Measurements from ENCODE around the gene APH1B. TPM values are rescaled to one million over a fixed set of nuclear protein-coding genes. Genes with fewer than 3 reads are reported as not detected.
A peak's percentile ranks its signal among the peaks of the same experiment; 100 is the strongest.
"Not testable (repeated sequence)": the region's sequence is repeated elsewhere in the genome, so short reads cannot be mapped to it uniquely, and the experiment has no call there.

APH1B gene
- total RNA-seq, 1 experiment from 2014 or later: 5.2 TPM

DNA sequence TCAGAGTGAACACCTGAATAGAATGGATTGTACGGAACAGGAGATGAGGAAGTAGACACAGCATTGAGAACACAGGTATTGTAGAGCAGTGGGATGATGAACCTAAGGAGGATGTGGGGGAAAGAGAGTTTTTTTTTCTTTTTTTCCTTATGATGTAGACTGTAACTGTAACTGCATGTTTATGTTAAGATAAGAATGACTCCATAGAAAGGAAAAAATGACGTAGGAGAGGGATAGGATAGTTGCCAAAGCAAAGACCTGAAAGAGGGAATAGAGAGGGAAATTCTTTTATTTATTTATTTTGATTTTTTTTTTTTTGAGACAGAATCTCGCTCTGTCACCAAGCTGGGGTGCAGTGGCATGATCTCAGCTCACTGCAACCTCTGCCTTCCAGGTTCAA is 33.2 kb downstream of the APH1B start:
- DNase-seq: no peak
- Histone ChIP-seq H3K36me3 (no peaks in the 10 kb centered on the region), H3K4me3 (no peak overlapping the region), H3K9me3 (no peaks in the 10 kb centered on the region), H3K27me3 (peaks cover 3% of the 10 kb centered on the region; the same call in 1 of the 2 replicates)

GRCh38 chr15:63312286-63312685 is 34.9 kb downstream of the APH1B start:
- Histone ChIP-seq H3K4me3 (no peak overlapping the region), H3K27me3 (peaks cover 3% of the 10 kb centered on the region; the same call in 1 of the 2 replicates), H3K36me3 (no peaks in the 10 kb centered on the region), H3K9me3 (no peaks in the 10 kb centered on the region)
- no peak for DNase-seq

DNA sequence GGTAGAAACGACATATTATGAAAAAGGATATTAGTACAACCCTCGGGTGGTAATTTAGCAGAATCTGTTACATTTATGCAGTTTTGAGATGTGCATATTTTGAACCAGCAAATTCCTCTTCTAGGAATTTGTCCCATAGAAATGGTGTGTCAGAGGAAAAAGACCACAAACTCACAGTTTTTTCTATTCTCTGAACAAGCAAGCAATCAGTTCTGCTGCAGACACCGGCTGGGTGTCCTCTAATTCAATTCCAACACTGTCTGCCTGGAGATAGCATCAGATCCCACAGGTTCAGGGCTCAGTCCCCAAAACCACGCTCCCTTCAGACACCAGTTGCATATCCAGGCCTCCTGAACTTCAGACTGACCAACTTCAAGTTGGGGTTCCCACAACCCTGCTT is 36.4 kb downstream of the APH1B start:
- DNase-seq: no peak
- Histone ChIP-seq H3K36me3 (no peaks in the 10 kb centered on the region), H3K27me3 (peaks cover 3% of the 10 kb centered on the region; the same call in 1 of the 2 replicates), H3K4me3 (no peak overlapping the region), H3K9me3 (no peaks in the 10 kb centered on the region)

DNA sequence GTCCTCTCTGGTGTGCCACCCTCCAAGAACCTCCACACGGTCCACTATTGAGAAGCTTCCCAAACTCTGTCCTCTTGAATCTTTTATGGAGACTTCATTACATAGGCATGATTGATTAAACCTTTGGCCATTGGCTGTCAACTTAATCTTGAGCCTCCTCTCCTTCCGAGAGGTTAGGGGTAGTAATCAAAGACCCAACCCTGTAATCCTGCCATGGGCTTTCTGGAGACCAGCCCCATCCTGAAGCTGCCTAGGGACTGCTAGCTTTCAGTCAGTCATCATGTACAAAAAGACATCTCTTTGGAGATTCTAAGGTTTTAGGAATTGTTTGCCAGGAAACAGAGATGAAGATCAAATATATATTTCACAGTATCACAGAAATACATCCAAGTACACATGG is 37.0 kb downstream of the APH1B start:
- Histone ChIP-seq H3K4me3 (no peak overlapping the region), H3K36me3 (no peaks in the 10 kb centered on the region), H3K27me3 (peaks cover 3% of the 10 kb centered on the region; the same call in 1 of the 2 replicates), H3K9me3 (no peaks in the 10 kb centered on the region)
- no peak for DNase-seq

DNA sequence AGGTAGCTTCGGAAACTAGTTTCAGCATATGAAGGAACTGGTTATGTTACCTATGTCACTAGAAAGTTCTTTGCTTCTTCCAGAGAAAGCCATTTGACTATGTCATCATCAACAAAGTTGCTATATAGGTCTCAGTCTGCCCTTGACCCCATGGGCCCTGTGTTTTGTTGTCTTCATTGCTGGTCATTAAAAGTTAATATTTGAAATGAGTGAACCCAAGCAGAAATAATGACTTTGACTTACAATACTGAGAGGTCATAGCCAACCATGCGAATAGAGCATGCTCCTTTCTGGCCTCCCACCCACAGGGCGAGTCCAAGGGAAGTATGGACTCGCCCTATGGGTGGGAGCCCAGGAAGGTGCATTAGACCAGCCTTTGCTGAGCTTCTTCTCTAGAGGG is 40.9 kb downstream of the APH1B start:
- Histone ChIP-seq H3K4me3 (no peak overlapping the region), H3K36me3 (no peaks in the 10 kb centered on the region), H3K9me3 (no peaks in the 10 kb centered on the region), H3K27me3 (peaks cover 3% of the 10 kb centered on the region; the same call in 1 of the 2 replicates)
- no peak for DNase-seq

DNA sequence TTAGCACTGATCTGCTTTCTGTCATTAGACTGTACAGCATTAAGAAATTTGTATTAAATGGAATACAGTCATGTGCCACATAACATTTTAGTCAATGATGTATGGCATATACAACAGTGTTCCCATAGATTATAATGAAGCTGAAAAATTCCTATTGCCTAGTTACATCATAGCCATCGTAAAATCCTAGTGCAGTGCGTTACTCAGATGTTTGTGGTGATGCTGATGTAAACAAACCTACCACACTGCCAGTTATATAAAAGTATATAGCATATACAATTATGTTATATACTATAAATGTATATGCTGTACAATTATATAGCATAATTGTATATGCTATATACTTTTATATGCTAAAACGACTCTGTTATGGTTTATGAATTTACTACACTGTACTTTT is 41.7 kb downstream of the APH1B start:
- Histone ChIP-seq H3K9me3 (no peaks in the 10 kb centered on the region), H3K27me3 (peaks cover 3% of the 10 kb centered on the region; the same call in 1 of the 2 replicates), H3K4me3 (no peak overlapping the region), H3K36me3 (no peaks in the 10 kb centered on the region)
- DNase-seq: no peak

GRCh38 chr15:63320446-63320845 is 43.0 kb downstream of the APH1B start:
- H3K4me3 ChIP-seq, DNase-seq, H3K27me3 ChIP-seq, H3K9me3 ChIP-seq, H3K36me3 ChIP-seq: not testable (repeated sequence)

- not testable (repeated sequence) for DNase-seq, H3K4me3 ChIP-seq, H3K36me3 ChIP-seq, H3K9me3 ChIP-seq, H3K27me3 ChIP-seq
Observed at GRCh38 chr15:63320981-63321380, 43.6 kb downstream of the APH1B start.

DNA sequence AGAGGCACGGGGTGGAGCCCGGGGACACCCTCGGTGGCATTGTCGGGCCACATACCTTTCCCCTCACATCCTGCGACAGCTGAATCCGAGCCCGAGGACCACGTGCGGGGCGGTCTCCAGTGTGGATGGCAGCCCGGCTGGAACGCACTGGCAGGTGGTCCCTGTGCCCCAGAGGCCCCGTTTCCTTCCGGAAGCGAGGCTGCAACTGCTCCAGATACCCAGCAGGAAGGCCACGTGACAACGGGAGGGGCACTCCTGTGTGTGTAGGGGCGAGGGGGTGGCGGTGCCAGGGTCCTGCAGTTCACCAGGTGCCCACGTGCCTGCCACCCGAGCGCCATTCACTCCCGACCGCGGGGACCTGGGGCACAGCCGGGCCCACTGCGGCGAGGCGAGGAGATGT is 44.1 kb downstream of the APH1B start:
- Histone ChIP-seq H3K36me3 (no peaks in the 10 kb centered on the region), H3K9me3 (no peaks in the 10 kb centered on the region), H3K27me3 (no peaks in the 10 kb centered on the region), H3K4me3 (no peak overlapping the region)
- no peak for DNase-seq

- DNase-seq: peak; percentile 31
- Histone ChIP-seq H3K36me3 (no peaks in the 10 kb centered on the region), H3K9me3 (no peaks in the 10 kb centered on the region), H3K4me3 (no peak overlapping the region), H3K27me3 (no peaks in the 10 kb centered on the region)
Observed at GRCh38 chr15:63322541-63322940, 45.1 kb downstream of the APH1B start.

DNA sequence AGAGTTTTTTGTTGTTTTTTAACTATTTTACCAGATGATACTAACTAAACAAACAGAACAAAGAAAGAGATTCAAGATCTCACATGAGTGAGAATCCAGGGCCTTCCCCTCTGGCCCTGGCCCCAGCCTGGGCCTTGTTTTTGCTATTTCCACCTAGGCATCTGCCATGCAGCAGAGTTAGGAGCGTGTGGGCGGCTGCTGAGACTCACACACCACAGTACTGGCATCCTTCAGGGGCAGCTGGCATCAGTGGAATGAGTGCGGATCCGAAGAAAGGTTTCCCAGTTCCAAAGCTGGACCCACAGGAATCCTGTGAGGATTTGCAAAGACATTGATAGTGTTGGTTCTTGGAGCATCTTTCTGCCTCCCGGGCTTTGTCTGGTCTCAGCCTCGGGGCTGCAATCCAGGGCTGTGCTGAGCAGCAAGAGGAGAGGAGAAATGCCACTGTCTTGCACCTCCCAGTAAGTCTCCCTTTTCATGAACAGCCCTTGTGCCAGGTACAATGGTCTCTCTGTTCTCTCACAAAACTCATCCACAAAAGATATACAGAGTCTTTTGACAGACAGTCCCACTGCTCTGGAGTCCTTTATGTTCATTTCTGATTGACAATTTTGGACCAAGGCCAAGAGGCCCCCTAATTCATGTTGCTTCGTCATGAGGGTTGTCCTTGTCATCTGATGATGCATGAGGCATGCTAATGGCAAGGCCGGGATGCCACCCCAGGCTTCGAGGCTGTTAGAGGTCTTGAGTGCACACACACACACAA is 46.6 kb downstream of the APH1B start:
- H3K27me3 ChIP-seq: no peaks in the 10 kb centered on the region
- H3K36me3 ChIP-seq: no peaks in the 10 kb centered on the region
- H3K9me3 ChIP-seq: no peaks in the 10 kb centered on the region
- DNase-seq: peak; percentile 80
- no peak overlapping the region for H3K4me3 ChIP-seq

DNA sequence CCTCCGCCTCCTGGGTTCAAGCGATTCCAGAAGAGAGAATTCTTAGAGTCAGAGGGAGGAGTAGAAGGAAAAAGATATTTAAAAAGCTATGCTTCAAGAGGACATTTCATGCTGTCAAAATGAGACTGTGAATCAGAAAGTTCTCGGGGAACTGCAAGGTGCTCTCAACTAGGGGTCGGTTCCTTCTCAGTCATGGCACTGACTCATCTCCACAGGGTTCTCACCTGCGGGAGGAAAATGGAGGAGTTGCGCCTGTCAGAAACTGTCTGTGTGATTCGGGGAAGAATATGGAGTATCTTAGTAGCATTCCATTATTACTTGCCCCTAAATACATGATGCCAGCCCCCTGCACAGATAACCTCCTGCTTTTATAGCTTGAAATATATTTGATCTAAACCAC is 47.4 kb downstream of the APH1B start:
- Histone ChIP-seq H3K36me3 (no peaks in the 10 kb centered on the region), H3K4me3 (no peak overlapping the region), H3K27me3 (no peaks in the 10 kb centered on the region), H3K9me3 (no peaks in the 10 kb centered on the region)
- DNase-seq: no peak

- no peak overlapping the region for H3K4me3 ChIP-seq
- no peaks in the 10 kb centered on the region for H3K9me3 ChIP-seq
- DNase-seq: no peak
- H3K27me3 ChIP-seq: no peaks in the 10 kb centered on the region
- no peaks in the 10 kb centered on the region for H3K36me3 ChIP-seq
Observed at GRCh38 chr15:63327648-63328421, 50.4 kb downstream of the APH1B start.

- H3K4me3 ChIP-seq: no peak overlapping the region
- H3K36me3 ChIP-seq: no peaks in the 10 kb centered on the region
- no peaks in the 10 kb centered on the region for H3K27me3 ChIP-seq
- no peak for DNase-seq
- no peaks in the 10 kb centered on the region for H3K9me3 ChIP-seq
Observed at GRCh38 chr15:63329567-63330350, 52.4 kb downstream of the APH1B start.

DNA sequence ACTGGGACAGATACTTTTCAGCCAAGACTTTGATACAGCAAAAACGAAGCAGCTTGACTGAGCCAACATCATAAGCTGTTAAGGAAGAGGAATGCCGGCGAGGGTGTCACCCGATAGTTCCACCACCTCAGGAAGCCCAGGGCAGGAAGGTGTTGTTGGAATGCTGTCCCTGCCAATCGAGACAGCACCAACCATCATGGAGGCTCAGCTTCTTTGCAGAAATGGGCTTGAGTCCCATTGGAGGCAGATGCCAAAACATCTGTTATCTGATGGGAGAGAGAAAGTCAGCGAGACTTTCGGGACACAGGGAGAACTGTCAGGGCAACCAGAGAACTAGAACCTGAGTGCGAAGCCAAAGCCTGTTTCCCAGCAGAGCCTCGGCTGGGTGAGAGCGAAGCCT is 53.5 kb downstream of the APH1B start:
- Histone ChIP-seq H3K9me3 (no peaks in the 10 kb centered on the region), H3K36me3 (no peaks in the 10 kb centered on the region), H3K4me3 (no peak overlapping the region), H3K27me3 (no peaks in the 10 kb centered on the region)
- no peak for DNase-seq

- Histone ChIP-seq H3K27me3 (no peaks in the 10 kb centered on the region), H3K4me3 (no peak overlapping the region), H3K36me3 (no peaks in the 10 kb centered on the region), H3K9me3 (no peaks in the 10 kb centered on the region)
- DNase-seq: no peak
Observed at GRCh38 chr15:63331456-63331855, 54.1 kb downstream of the APH1B start.
